Epithelial cell of proximal tubule (primary cell): Measurements from ENCODE around the gene TMEM45B. TPM values are rescaled to one million over a fixed set of nuclear protein-coding genes. Genes with fewer than 3 reads are reported as not detected.
A peak's percentile ranks its signal among the peaks of the same experiment; 100 is the strongest.

Source experiments
- DNase-seq: peaks from one replicate; pipeline ENCODE4 v3.0.0-alpha.2; 2011; ENCODE audit warnings: low read depth
- H3K4me3 ChIP-seq: 2 replicates; pipeline ENCODE4 v1.5.1; 2011; ENCODE audit warnings: low read depth, mild to moderate bottlenecking, low read length
- total RNA-seq: library from RNA; depleted of rRNA; stranded (reverse); fragments of >200 nt; gene quantifications from 2 replicates; pipeline ENCODE4 v1.2.3, GENCODE V29; 2015
- TF ChIP-seq, protein P1 (sequence below): conservative IDR thresholded peaks from 2 replicates; pipeline ENCODE4 v1.5.1; 2012; ENCODE audit warnings: low read depth, mild to moderate bottlenecking, low read length

The TMEM45B gene
- total RNA-seq, 1 donor from 2014 or later: 1.4 TPM

DNA sequence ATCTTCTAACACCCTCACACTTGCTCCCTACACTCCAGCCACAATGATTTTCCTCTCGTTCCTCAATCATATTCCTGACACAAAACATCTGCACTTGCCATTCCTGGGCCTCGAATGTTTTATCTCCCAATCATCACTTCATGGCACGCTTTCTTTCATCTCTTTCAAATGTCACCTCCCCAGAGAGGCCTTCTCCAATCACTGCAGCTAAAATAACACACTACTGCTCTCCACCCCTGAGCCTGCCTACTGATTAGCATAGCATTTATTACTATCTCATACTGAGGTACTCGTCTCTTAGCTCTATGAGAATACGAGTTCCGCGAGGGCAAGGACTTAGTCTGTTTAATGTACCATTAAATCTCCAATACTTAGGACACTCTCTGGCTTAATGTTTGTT is 56.3 kb downstream of the TMEM45B start:
- TF ChIP-seq, protein P1, sequence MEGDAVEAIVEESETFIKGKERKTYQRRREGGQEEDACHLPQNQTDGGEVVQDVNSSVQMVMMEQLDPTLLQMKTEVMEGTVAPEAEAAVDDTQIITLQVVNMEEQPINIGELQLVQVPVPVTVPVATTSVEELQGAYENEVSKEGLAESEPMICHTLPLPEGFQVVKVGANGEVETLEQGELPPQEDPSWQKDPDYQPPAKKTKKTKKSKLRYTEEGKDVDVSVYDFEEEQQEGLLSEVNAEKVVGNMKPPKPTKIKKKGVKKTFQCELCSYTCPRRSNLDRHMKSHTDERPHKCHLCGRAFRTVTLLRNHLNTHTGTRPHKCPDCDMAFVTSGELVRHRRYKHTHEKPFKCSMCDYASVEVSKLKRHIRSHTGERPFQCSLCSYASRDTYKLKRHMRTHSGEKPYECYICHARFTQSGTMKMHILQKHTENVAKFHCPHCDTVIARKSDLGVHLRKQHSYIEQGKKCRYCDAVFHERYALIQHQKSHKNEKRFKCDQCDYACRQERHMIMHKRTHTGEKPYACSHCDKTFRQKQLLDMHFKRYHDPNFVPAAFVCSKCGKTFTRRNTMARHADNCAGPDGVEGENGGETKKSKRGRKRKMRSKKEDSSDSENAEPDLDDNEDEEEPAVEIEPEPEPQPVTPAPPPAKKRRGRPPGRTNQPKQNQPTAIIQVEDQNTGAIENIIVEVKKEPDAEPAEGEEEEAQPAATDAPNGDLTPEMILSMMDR: no peak
- DNase-seq: no peak

DNA sequence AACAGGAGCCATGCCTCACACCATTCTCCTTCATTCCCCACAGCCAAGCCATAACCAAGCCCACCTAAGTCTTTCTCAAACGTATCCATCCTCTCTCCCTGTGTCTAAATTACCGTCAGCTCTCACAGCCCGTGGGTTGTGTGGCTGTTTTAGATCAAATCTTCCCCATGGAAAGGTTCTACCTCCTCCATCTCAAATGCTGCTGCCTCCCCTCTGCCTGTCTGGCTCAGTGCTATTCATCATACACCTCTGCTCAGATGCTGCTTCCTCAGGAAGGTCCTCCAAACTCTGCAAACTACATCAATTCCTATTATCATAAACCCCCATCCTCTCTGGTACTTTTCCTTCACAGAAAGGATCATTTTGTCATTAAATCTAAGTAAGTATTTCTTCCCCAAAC is 64.7 kb downstream of the TMEM45B start:
- no peak for DNase-seq
- H3K4me3 ChIP-seq: no peak overlapping the region
- TF ChIP-seq, protein P1: no peak

More for the DNA sequence above, 56.3 kb downstream of the TMEM45B start:
- H3K4me3 ChIP-seq: no peak overlapping the region

DNA sequence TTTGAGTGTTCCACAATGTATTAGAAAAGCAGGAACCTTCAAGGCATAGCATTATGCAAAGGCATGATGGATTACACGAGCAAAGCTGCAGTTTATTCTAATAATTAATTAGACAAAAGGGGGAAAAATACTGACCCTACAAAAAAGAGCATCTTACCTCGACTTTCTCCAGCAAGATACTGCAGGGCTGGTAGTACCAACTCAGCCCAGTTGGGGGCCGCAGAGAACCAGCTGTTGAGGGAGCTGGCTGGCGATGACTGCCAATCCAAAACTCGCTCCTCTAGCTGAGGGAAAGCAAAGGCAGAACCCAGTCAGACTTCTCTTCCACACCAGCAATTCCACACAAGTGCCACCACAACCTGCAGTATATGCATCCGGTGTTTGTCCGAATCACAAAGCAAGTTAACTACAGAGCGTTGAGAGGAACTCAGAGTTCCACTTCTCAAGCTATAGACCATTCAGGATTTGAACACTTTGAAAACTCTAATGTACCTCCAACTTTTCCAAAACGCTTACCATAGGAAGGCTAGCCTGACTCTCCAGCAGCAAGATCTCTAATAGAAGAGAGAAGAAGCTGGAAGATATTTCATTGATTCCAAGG is 66.0 kb downstream of the TMEM45B start:
- DNase-seq: no peak
- H3K4me3 ChIP-seq: no peak overlapping the region
- TF ChIP-seq, protein P1: peak; percentile 68

DNA sequence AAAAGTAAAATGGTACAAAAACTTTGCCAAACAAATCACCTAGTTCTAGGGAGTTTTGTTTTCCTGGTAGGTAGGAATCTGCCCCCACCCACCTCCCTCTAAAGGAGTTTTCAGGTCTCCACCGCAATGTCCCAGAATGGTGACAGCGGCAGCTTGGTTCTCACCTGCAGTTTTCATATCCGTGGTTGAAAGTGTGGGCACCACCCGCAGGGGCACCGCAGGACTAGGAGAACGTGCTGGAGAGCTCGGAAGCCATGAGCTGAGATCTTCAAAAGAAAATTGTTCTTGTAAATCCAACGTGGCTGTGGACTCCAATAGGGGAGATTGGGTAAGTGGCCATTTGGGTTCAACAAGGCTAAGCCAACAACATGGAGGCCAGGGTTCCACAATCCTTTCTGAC is 68.9 kb downstream of the TMEM45B start:
- TF ChIP-seq, protein P1: no peak
- no peak for DNase-seq

DNA sequence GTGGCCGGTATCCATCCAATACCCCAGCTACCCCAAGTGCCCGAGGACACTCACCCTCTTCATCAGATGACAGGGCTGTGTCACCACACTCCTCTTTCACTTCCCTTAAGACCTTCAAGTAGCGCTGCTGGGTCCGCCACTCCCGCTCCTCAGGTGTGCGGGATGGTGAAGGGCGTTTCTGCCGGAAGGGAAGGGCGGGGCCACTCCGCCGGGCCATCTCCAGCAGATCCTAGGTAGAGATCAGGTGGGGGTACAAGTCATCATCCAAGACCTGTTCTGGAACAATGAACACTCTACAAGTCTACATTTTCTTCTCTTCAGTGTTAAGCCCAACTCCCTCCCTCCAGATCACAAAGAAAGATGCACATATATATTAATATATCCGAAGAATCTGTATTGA is 69.7 kb downstream of the TMEM45B start:
- TF ChIP-seq, protein P1: no peak
- no peak overlapping the region for H3K4me3 ChIP-seq
- no peak for DNase-seq

More for the DNA sequence above, 68.9 kb downstream of the TMEM45B start:
- H3K4me3 ChIP-seq: no peak overlapping the region

DNA sequence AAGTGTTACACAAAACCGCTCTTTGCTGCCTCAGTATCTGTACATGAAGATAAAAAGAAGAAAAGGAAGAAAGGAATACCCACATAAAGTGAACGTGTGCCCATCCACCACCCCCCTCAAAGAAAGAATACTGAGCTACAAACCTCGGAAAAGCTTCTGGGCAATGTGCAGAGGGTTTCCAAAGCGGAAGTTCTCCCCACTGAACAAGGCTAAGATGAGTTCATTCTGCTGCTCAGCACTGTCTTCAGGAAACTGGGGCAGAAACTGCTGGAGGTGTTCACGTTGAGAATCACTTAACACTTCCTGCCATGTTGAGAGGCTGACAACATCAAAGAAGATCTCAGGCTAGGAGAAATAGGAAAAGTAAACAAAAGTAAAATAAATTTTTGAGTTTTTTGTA is 72.8 kb downstream of the TMEM45B start:
- no peak overlapping the region for H3K4me3 ChIP-seq
- no peak for DNase-seq
- TF ChIP-seq, protein P1: no peak
